ENCODE data around the gene SLC6A11. TPM values are rescaled to one million over a fixed set of nuclear protein-coding genes. Genes with fewer than 3 reads are reported as not detected.

Gene SLC6A11
- polyA plus RNA-seq, 2 donors, result 6.1 to 7.3 TPM

DNA sequence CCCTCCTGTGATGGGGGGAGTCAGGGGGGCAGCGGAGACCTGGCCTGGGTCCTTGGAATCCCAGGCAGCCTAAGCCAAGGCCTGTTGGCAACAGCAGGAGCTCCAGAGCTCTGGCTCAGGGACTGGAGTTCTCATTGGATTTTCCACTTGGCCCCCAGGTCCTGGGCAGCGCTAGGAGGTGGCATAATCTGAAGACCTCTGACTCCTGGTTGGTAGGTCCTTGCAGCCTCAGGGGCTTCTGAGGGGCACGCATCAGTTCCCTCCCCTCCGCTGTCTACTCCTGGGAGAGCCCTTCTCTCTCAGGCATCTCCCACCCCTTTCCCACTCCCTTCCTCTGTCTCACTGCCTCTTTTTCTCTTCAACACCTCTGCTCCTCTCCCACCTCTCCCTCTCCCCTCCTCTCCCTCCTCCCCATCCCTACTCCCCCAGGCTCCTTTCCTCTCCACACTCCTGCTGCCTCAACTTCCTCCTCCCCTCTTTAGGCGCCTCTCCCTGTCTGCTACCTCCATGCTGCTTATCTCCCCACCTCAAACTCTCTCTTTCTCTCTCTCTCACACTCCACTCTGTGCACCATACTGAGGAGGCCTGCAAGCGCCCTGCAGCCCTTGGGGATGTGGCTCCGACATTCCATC lies 135.4 kb downstream of the SLC6A11 start:
- WGBS, 2 donors, result 77 to 79% methylated on average over 6 to 7 of the region's 7 CpGs
- no peaks in the 10 kb centered on the region for H3K4me1 ChIP-seq (ENCODE audit: control insufficient read depth in 2 of 2, insufficient read depth in 2 of 2, low read length in 1 of 2)
- no peaks in the 10 kb centered on the region for H3K9me3 ChIP-seq (ENCODE audit: control insufficient read depth in 2 of 2, insufficient read depth in 1 of 2, low read depth in 1 of 2, low read length in 1 of 2)
- no peak overlapping the region for H3K27ac ChIP-seq (ENCODE audit: low read depth in 2 of 2, low read length in 1 of 2)
- H3K4me3 ChIP-seq (ENCODE audit: low read depth in 1 of 2, low read length in 2 of 2), result no peak overlapping the region
- H3K27me3 ChIP-seq (ENCODE audit: control insufficient read depth in 1 of 2, insufficient read depth in 2 of 2, low read length in 2 of 2), result no peaks in the 10 kb centered on the region
- H3K36me3 ChIP-seq (ENCODE audit: control insufficient read depth in 2 of 2, insufficient read depth in 2 of 2, low read length in 1 of 2), result no peaks in the 10 kb centered on the region

DNA sequence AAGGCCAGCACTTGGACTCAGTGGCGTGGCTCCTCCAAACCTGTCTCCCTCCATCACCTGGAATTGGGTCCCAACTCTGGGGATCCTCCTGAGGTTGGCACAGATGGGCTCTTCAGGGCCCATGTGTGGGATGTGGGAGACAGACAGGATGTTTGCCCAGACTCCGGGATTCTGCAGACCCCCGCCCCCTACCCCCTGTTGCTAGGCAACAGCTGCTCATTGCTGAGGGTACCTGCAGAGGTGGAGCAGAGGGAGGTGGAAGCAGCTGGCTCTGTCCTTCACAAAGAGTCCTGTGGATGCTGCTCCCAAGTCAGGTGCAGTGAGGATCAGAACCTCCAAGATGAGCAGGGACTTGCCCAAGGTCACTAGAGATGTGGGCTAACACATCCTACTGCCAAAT lies 136.5 kb downstream of the SLC6A11 start:
- no peaks in the 10 kb centered on the region for H3K9me3 ChIP-seq (ENCODE audit: control insufficient read depth in 2 of 2, insufficient read depth in 1 of 2, low read depth in 1 of 2, low read length in 1 of 2)
- H3K4me3 ChIP-seq (ENCODE audit: low read depth in 1 of 2, low read length in 2 of 2), result no peak overlapping the region
- H3K4me1 ChIP-seq (ENCODE audit: control insufficient read depth in 2 of 2, insufficient read depth in 2 of 2, low read length in 1 of 2), result no peaks in the 10 kb centered on the region
- WGBS, 2 donors, result 45 to 72% methylated on average over 3 of the region's 3 CpGs
- no peaks in the 10 kb centered on the region for H3K27me3 ChIP-seq (ENCODE audit: control insufficient read depth in 1 of 2, insufficient read depth in 2 of 2, low read length in 2 of 2)
- no peaks in the 10 kb centered on the region for H3K36me3 ChIP-seq (ENCODE audit: control insufficient read depth in 2 of 2, insufficient read depth in 2 of 2, low read length in 1 of 2)
- H3K27ac ChIP-seq (ENCODE audit: low read depth in 2 of 2, low read length in 1 of 2), result no peak overlapping the region

DNA sequence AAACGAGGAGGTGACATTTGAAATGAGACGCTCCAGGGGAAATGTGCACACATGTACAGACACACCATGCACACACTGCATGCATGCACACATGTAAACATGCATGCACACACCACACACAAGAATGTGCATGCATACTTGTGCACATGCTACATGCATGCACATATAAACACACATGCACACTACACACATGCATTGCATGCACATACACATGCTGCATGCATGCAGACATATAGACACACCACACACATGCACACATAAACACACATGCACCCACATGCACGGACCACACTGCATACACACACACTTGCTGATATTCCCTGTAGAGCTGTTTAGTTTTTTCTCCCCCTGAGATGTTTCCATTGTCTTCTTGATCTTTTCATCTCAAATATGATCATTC lies 138.7 kb downstream of the SLC6A11 start:
- WGBS, 2 donors, result 78 to 86% methylated on average over 3 of the region's 3 CpGs
- Histone ChIP-seq H3K4me3 (ENCODE audit: low read depth in 1 of 2, low read length in 2 of 2) (no peak overlapping the region), H3K36me3 (ENCODE audit: control insufficient read depth in 2 of 2, insufficient read depth in 2 of 2, low read length in 1 of 2) (no peaks in the 10 kb centered on the region), H3K27me3 (ENCODE audit: control insufficient read depth in 1 of 2, insufficient read depth in 2 of 2, low read length in 2 of 2) (no peaks in the 10 kb centered on the region), H3K27ac (ENCODE audit: low read depth in 2 of 2, low read length in 1 of 2) (no peak overlapping the region), H3K4me1 (ENCODE audit: control insufficient read depth in 2 of 2, insufficient read depth in 2 of 2, low read length in 1 of 2) (no peaks in the 10 kb centered on the region), H3K9me3 (ENCODE audit: control insufficient read depth in 2 of 2, insufficient read depth in 1 of 2, low read depth in 1 of 2, low read length in 1 of 2) (no peaks in the 10 kb centered on the region)

DNA sequence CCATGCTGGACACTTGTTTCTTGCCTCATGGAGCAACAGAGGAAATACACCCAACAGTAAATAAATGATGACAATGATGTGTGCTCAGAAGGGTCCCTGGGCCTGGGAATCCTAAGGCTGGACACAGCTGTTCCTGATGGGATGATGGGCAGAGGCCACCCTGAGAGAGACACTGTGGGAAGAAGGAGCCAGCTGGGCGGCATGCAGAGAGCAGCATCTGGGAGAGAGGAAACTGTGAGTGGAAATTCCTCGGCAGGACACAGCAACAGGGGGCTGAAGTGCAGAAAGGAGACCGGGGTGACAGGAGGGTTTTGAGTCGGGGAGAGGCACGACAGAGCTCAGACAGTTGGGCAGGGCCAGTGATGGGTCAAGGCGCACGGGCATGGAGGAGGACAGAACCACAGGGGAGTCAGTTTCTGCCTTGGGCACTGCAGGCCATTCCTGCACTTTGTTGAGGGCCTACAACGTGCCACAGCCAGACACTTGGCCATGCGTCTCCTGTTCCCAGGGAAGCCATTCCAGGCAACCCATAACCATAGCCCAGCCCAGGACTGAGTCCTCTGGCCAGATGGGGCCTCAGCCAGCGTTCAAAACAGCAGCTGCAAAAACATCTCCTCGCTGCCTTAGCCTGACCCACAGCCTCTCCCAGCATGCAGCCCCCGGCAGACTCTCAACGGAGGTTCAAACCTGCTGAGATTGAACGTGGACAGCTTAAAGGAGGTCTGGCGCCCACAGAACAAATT lies 139.9 kb downstream of the SLC6A11 start:
- WGBS, 2 donors, result 69 to 76% methylated on average over 15 of the region's 15 CpGs
- no peak overlapping the region for H3K4me3 ChIP-seq (ENCODE audit: low read depth in 1 of 2, low read length in 2 of 2)
- H3K36me3 ChIP-seq (ENCODE audit: control insufficient read depth in 2 of 2, insufficient read depth in 2 of 2, low read length in 1 of 2), result no peaks in the 10 kb centered on the region
- no peaks in the 10 kb centered on the region for H3K27me3 ChIP-seq (ENCODE audit: control insufficient read depth in 1 of 2, insufficient read depth in 2 of 2, low read length in 2 of 2)
- no peak overlapping the region for H3K27ac ChIP-seq (ENCODE audit: low read depth in 2 of 2, low read length in 1 of 2)
- H3K4me1 ChIP-seq (ENCODE audit: control insufficient read depth in 2 of 2, insufficient read depth in 2 of 2, low read length in 1 of 2), result no peaks in the 10 kb centered on the region
- H3K9me3 ChIP-seq (ENCODE audit: control insufficient read depth in 2 of 2, insufficient read depth in 1 of 2, low read depth in 1 of 2, low read length in 1 of 2), result no peaks in the 10 kb centered on the region

DNA sequence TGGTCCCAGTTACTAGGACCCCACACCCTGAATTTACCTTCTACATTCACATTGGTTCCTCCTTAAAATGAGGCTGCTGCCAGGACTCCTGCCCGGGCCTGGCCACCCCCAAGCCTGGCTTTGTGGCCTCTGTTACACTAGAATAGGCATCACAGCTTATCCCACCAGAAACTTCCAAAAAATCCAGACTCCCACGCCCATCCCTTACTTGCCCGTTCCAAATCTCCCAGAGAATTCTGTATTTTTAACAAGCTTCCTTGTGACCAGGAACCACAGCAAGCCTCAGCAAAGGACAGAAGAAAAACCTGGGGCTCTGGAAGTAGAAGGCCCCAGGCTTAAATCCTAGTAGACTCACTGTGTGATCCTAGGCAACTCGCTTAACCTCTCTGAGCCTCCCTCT lies 140.5 kb downstream of the SLC6A11 start:
- H3K27ac ChIP-seq (ENCODE audit: low read depth in 2 of 2, low read length in 1 of 2), result no peak overlapping the region
- WGBS, 2 donors, result 71 to 73% methylated on average over 4 of the region's 4 CpGs
- no peak overlapping the region for H3K4me3 ChIP-seq (ENCODE audit: low read depth in 1 of 2, low read length in 2 of 2)

DNA sequence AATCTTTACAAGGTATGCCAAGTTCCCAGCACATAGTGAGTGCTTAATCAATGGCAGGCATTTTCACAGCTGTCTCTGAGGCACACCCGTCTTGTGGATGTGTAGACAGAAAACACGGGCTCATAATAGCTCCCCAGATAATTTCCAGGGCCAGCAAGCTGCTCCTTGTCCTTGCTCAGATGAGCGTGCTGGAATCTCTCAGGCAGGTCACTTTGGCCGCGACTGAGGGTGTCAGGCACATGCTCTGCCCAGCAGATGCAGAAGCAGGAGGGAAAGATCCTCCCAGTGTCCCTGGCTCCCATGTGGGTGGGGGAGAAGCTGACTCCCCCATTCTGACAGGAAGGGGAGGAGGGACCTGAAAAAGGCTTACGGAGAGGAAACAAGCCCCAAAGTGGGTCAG lies 141.0 kb downstream of the SLC6A11 start:
- Histone ChIP-seq H3K27me3 (ENCODE audit: control insufficient read depth in 1 of 2, insufficient read depth in 2 of 2, low read length in 2 of 2) (no peaks in the 10 kb centered on the region), H3K27ac (ENCODE audit: low read depth in 2 of 2, low read length in 1 of 2) (no peak overlapping the region), H3K4me1 (ENCODE audit: control insufficient read depth in 2 of 2, insufficient read depth in 2 of 2, low read length in 1 of 2) (no peaks in the 10 kb centered on the region), H3K4me3 (ENCODE audit: low read depth in 1 of 2, low read length in 2 of 2) (no peak overlapping the region), H3K36me3 (ENCODE audit: control insufficient read depth in 2 of 2, insufficient read depth in 2 of 2, low read length in 1 of 2) (no peaks in the 10 kb centered on the region), H3K9me3 (ENCODE audit: control insufficient read depth in 2 of 2, insufficient read depth in 1 of 2, low read depth in 1 of 2, low read length in 1 of 2) (no peaks in the 10 kb centered on the region)
- 65 to 74% methylated on average over 6 of the region's 6 CpGs for WGBS, 2 donors

More for the DNA sequence above, 140.5 kb downstream of the SLC6A11 start:
- H3K27me3 ChIP-seq (ENCODE audit: control insufficient read depth in 1 of 2, insufficient read depth in 2 of 2, low read length in 2 of 2), result no peaks in the 10 kb centered on the region
- no peaks in the 10 kb centered on the region for H3K36me3 ChIP-seq (ENCODE audit: control insufficient read depth in 2 of 2, insufficient read depth in 2 of 2, low read length in 1 of 2)
- H3K4me1 ChIP-seq (ENCODE audit: control insufficient read depth in 2 of 2, insufficient read depth in 2 of 2, low read length in 1 of 2), result no peaks in the 10 kb centered on the region
- no peaks in the 10 kb centered on the region for H3K9me3 ChIP-seq (ENCODE audit: control insufficient read depth in 2 of 2, insufficient read depth in 1 of 2, low read depth in 1 of 2, low read length in 1 of 2)

DNA sequence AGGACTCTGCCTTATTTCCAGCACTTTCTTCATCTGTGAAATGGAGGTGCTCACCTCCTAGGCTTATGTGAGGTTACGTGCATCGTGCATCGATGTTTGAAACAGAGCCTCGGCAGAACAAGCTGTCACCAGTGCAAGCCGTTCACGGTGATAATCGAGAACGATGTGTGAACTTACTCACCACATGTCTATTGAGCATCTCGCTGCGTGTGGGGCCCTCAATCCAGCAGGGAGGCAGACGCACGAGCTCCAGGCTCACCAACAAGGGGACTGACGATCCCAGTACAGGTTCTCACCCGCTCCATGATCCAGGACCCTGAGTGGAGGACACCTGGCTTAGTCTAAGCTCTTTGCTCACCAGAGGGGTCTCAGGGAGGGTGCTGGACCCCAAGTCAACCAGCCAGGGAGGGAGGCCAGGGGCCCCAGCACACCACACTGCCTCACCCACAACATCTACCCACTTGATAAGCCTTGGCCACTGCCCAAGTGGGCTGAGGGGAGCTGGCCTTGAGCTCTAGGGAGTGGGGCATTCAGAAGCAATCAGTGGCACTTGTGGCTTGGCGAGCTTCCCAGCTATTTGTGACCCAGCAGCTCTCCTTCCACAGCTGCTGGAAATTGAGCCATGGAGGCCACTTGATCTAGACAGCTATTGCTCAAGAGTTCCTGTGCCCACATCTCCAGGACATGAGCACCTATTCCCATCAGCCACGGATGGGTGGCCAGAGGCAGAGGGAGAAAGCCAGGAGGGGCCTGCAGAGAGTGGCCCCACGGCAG lies 142.1 kb downstream of the SLC6A11 start:
- H3K27ac ChIP-seq (ENCODE audit: low read depth in 2 of 2, low read length in 1 of 2), result no peak overlapping the region
- H3K27me3 ChIP-seq (ENCODE audit: control insufficient read depth in 1 of 2, insufficient read depth in 2 of 2, low read length in 2 of 2), result no peaks in the 10 kb centered on the region
- no peaks in the 10 kb centered on the region for H3K36me3 ChIP-seq (ENCODE audit: control insufficient read depth in 2 of 2, insufficient read depth in 2 of 2, low read length in 1 of 2)
- H3K4me3 ChIP-seq (ENCODE audit: low read depth in 1 of 2, low read length in 2 of 2), result no peak overlapping the region
- H3K4me1 ChIP-seq (ENCODE audit: control insufficient read depth in 2 of 2, insufficient read depth in 2 of 2, low read length in 1 of 2), result no peaks in the 10 kb centered on the region
- H3K9me3 ChIP-seq (ENCODE audit: control insufficient read depth in 2 of 2, insufficient read depth in 1 of 2, low read depth in 1 of 2, low read length in 1 of 2), result no peaks in the 10 kb centered on the region
- WGBS, 2 donors, result 80% methylated on average over 17 of the region's 17 CpGs

DNA sequence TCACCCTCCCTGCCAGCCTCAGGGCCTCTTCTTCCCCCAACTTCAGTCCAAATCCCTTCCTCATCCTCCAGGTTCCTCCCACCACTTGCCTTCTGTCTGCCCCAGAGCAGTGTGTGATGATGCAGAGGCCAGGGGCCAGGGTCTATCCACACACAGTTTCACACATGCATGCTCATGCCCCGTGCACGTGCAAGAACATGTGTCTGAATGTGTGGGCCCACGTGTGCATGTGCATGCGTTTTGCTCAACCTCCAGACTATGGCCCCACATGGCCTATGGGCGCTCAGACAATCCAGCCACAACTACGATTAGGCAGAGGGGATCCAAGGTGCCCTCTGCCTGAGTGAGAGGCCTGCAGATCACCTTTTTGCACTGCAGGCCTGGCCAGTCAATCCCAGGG lies 144.2 kb downstream of the SLC6A11 start:
- Histone ChIP-seq H3K27ac (ENCODE audit: low read depth in 2 of 2, low read length in 1 of 2) (no peak overlapping the region), H3K27me3 (ENCODE audit: control insufficient read depth in 1 of 2, insufficient read depth in 2 of 2, low read length in 2 of 2) (no peaks in the 10 kb centered on the region), H3K36me3 (ENCODE audit: control insufficient read depth in 2 of 2, insufficient read depth in 2 of 2, low read length in 1 of 2) (no peaks in the 10 kb centered on the region), H3K4me3 (ENCODE audit: low read depth in 1 of 2, low read length in 2 of 2) (no peak overlapping the region), H3K4me1 (ENCODE audit: control insufficient read depth in 2 of 2, insufficient read depth in 2 of 2, low read length in 1 of 2) (no peaks in the 10 kb centered on the region), H3K9me3 (ENCODE audit: control insufficient read depth in 2 of 2, insufficient read depth in 1 of 2, low read depth in 1 of 2, low read length in 1 of 2) (no peaks in the 10 kb centered on the region)
- WGBS, 2 donors, result 81 to 82% methylated on average over 6 of the region's 6 CpGs

DNA sequence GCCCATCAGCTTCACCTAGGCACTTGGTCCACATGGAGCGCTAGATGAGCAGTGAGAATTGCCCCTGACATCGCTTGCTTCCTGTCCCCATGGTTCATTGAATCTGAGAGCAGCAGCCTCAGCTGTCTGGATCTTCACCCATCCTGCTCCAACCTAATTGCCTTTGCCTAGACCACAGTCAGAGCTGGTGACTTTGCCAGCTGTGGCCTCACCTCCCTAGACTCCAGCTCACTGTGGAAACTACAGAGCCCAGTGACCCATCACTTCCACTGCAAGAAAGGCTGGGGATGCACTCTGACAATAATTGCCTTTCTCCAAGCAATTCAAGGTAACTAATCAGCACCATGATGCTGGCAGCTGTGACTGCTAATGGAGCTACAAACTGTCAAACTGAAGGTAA lies 145.9 kb downstream of the SLC6A11 start:
- Histone ChIP-seq H3K27ac (ENCODE audit: low read depth in 2 of 2, low read length in 1 of 2) (no peak overlapping the region), H3K4me1 (ENCODE audit: control insufficient read depth in 2 of 2, insufficient read depth in 2 of 2, low read length in 1 of 2) (no peaks in the 10 kb centered on the region), H3K9me3 (ENCODE audit: control insufficient read depth in 2 of 2, insufficient read depth in 1 of 2, low read depth in 1 of 2, low read length in 1 of 2) (no peaks in the 10 kb centered on the region), H3K36me3 (ENCODE audit: control insufficient read depth in 2 of 2, insufficient read depth in 2 of 2, low read length in 1 of 2) (no peaks in the 10 kb centered on the region), H3K27me3 (ENCODE audit: control insufficient read depth in 1 of 2, insufficient read depth in 2 of 2, low read length in 2 of 2) (no peaks in the 10 kb centered on the region), H3K4me3 (ENCODE audit: low read depth in 1 of 2, low read length in 2 of 2) (no peak overlapping the region)
- 63 to 87% methylated on average over 2 of the region's 2 CpGs for WGBS, 2 donors
